ENCODE measurements around the gene ASTN2. TPM values are rescaled to one million over a fixed set of nuclear protein-coding genes. Genes with fewer than 3 reads are reported as not detected.

The ASTN2 gene
- total RNA-seq, 1 donor from 2014 or later: 15.9 TPM

- peaks cover 4% of the 10 kb centered on the region for H3K27me3 Mint-ChIP-seq
- TF ChIP-seq CTCF (conservative IDR thresholded peaks at IDR 0.05): no peak
- no peaks in the 10 kb centered on the region for H3K9me3 Mint-ChIP-seq
- no peaks in the 10 kb centered on the region for H3K36me3 Mint-ChIP-seq
- H3K4me3 Mint-ChIP-seq: peak overlapping the region; percentile 22
- DNase-seq (ENCODE audit: extremely low spot score, unreplicated experiment): no peak
- peaks cover 12% of the 10 kb centered on the region for H3K4me1 Mint-ChIP-seq (ENCODE audit: unreplicated experiment)
- H3K27ac Mint-ChIP-seq: no peak overlapping the region
Measured at GRCh38 chr9:117278471-117279035, 136.3 kb downstream of the ASTN2 start.

GRCh38 chr9:117278020-117278419 is 136.8 kb downstream of the ASTN2 start:
- DNase-seq (ENCODE audit: extremely low spot score, unreplicated experiment): no peak
- TF ChIP-seq CTCF (conservative IDR thresholded peaks at IDR 0.05): no peak
- peaks cover 12% of the 10 kb centered on the region for H3K4me1 Mint-ChIP-seq (ENCODE audit: unreplicated experiment)
- H3K4me3 Mint-ChIP-seq: peak overlapping the region; percentile 22
- peaks cover 4% of the 10 kb centered on the region for H3K27me3 Mint-ChIP-seq
- no peaks in the 10 kb centered on the region for H3K36me3 Mint-ChIP-seq
- H3K9me3 Mint-ChIP-seq: no peaks in the 10 kb centered on the region
- H3K27ac Mint-ChIP-seq: no peak overlapping the region

- no peak for DNase-seq (ENCODE audit: extremely low spot score, unreplicated experiment)
- H3K27me3 Mint-ChIP-seq: no peaks in the 10 kb centered on the region
- H3K27ac Mint-ChIP-seq: no peak overlapping the region
- no peaks in the 10 kb centered on the region for H3K36me3 Mint-ChIP-seq
- no peak overlapping the region for H3K4me3 Mint-ChIP-seq
- no peaks in the 10 kb centered on the region for H3K9me3 Mint-ChIP-seq
- TF ChIP-seq CTCF (conservative IDR thresholded peaks at IDR 0.05): no peak
- peaks cover 12% of the 10 kb centered on the region for H3K4me1 Mint-ChIP-seq (ENCODE audit: unreplicated experiment)
Measured at GRCh38 chr9:117276444-117276843, 138.4 kb downstream of the ASTN2 start.

- TF ChIP-seq CTCF (conservative IDR thresholded peaks at IDR 0.05): no peak
- DNase-seq (ENCODE audit: extremely low spot score, unreplicated experiment): no peak
- no peaks in the 10 kb centered on the region for H3K9me3 Mint-ChIP-seq
- no peaks in the 10 kb centered on the region for H3K36me3 Mint-ChIP-seq
- H3K4me3 Mint-ChIP-seq: no peak overlapping the region
- no peak overlapping the region for H3K27ac Mint-ChIP-seq
- peaks cover 10% of the 10 kb centered on the region for H3K4me1 Mint-ChIP-seq (ENCODE audit: unreplicated experiment)
- H3K27me3 Mint-ChIP-seq: no peaks in the 10 kb centered on the region
Measured at GRCh38 chr9:117273612-117274011, 141.2 kb downstream of the ASTN2 start.

GRCh38 chr9:117268847-117269446 is 145.9 kb downstream of the ASTN2 start:
- Mint-ChIP-seq H3K4me3 (no peak overlapping the region), H3K27me3 (no peaks in the 10 kb centered on the region), H3K9me3 (no peaks in the 10 kb centered on the region), H3K27ac (no peak overlapping the region), H3K36me3 (no peaks in the 10 kb centered on the region), H3K4me1 (ENCODE audit: unreplicated experiment) (no peaks in the 10 kb centered on the region)
- no peak for TF ChIP-seq CTCF (conservative IDR thresholded peaks at IDR 0.05)
- DNase-seq (ENCODE audit: extremely low spot score, unreplicated experiment): no peak
